Measurements from ENCODE around the gene APPL1. TPM values are rescaled to one million over a fixed set of nuclear protein-coding genes. Genes with fewer than 3 reads are reported as not detected.

APPL1 gene
- total and polyA plus RNA-seq, 12 donors: 6.1 to 45.7 (median 32.3) TPM

- Histone ChIP-seq H3K4me1 (replicated peaks in 1 of 2) (peaks cover 15 to 33% of the 10 kb centered on the region in 2 donors), H3K27ac (peak overlapping the region; percentile 79 to 96 (median 81)), H3K4me3 (peak overlapping the region; percentile 17 to 85 (median 74)), H3K9me3 (replicated peaks in 1 of 3) (no peaks in the 10 kb centered on the region), H3K36me3 (replicated peaks in 1 of 2) (no peaks in the 10 kb centered on the region), H3K27me3 (no peaks in the 10 kb centered on the region)
- no peak for TF ChIP-seq CTCF (IDR thresholded peaks at IDR 0.05)
- peak in 1 of 2 donors; percentile 71 for TF ChIP-seq POLR2A (IDR thresholded peaks at IDR 0.05)
- intact Hi-C loops (cut with DNase I): loop anchor here in 1 of 2 donors (10.0 kb wide), 1 partner anchor 53 kb away; no protein-coding TSS in a partner anchor
- WGBS, 4 donors: 0 to 1% (median 0%) methylated on average over 21 to 70 of the region's 70 CpGs
- peak; percentile 41 to 76 (median 60) for DNase-seq
Measured at GRCh38 chr3:57227930-57228751, 612 bp downstream of the APPL1 start.

DNA sequence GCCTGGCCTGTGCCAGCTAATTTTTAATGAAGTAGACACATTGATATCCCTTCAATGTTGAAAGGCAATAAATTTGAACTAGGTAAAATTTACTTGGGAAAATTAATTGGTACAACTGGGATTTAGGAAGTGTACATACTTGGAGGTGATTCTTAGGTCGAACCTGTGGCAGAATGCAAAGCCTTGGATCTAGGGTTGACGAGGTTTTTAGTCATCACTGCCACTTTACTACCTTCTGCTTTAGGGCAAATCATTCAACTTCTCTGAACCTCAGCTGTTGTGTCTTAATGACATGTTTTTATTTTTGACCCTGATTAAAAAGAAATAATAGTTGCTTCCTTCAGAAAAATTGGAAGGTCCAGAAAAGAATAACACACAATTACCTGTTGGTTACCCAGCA lies 2.5 kb downstream of the APPL1 start:
- WGBS, 4 donors: 56 to 68% (median 65%) methylated on average over 2 of the region's 2 CpGs

DNA sequence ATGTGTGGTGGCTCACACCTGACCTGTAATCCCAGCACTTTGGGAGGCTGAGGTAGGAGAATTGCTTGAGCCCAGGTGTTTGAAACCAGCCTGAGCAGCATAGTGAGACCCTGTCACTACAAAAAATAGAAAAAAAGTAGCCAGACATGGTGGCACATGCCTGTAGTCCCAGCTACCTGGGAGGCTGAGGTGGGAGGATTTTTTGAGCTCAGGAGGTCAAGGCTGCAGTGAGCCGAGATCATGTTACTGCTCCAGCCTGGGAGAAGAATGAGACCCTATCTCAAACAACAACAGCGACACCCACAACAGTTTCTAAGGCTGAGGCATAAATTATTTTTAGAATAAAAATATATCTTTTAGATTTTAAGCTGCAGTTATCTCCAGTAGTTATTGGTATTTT lies 6.3 kb downstream of the APPL1 start:
- peaks cover 14 to 28% of the 10 kb centered on the region in 2 donors for H3K4me1 ChIP-seq (replicated peaks in 1 of 2)
- H3K4me3 ChIP-seq: no peak overlapping the region
- no peaks in the 10 kb centered on the region for H3K27me3 ChIP-seq
- intact Hi-C loops (cut with DNase I): no loop called here
- peaks cover 0 to 8% of the 10 kb centered on the region in 2 donors for H3K36me3 ChIP-seq (replicated peaks in 1 of 2)
- no peaks in the 10 kb centered on the region for H3K9me3 ChIP-seq (replicated peaks in 1 of 3)
- no peak for TF ChIP-seq POLR2A (IDR thresholded peaks at IDR 0.05)
- TF ChIP-seq CTCF (IDR thresholded peaks at IDR 0.05): no peak
- DNase-seq: no peak
- WGBS, 4 donors: 83 to 91% (median 84%) methylated on average over 2 of the region's 2 CpGs
- no peak overlapping the region for H3K27ac ChIP-seq

More for the DNA sequence above, 2.5 kb downstream of the APPL1 start:
- Histone ChIP-seq H3K4me3 (no peak overlapping the region), H3K36me3 (replicated peaks in 1 of 2) (no peaks in the 10 kb centered on the region), H3K27ac (no peak overlapping the region), H3K9me3 (replicated peaks in 1 of 3) (no peaks in the 10 kb centered on the region), H3K27me3 (no peaks in the 10 kb centered on the region), H3K4me1 (replicated peaks in 1 of 2) (peaks cover 15 to 37% of the 10 kb centered on the region in 2 donors)
- no peak for DNase-seq
- no peak for TF ChIP-seq CTCF (IDR thresholded peaks at IDR 0.05)
- no peak for TF ChIP-seq POLR2A (IDR thresholded peaks at IDR 0.05)
- intact Hi-C loops (cut with DNase I): no loop called here

- peaks cover 5 to 17% of the 10 kb centered on the region in 2 donors for H3K4me1 ChIP-seq (replicated peaks in 1 of 2)
- WGBS, 4 donors: 87 to 96% (median 91%) methylated on average over 13 of the region's 13 CpGs
- H3K27me3 ChIP-seq: no peaks in the 10 kb centered on the region
- H3K27ac ChIP-seq: no peak overlapping the region
- intact Hi-C loops (cut with DNase I): no loop called here
- no peak overlapping the region for H3K4me3 ChIP-seq
- TF ChIP-seq CTCF (IDR thresholded peaks at IDR 0.05): no peak
- TF ChIP-seq POLR2A (IDR thresholded peaks at IDR 0.05): no peak
- DNase-seq: no peak
- no peaks in the 10 kb centered on the region for H3K9me3 ChIP-seq (replicated peaks in 1 of 3)
- H3K36me3 ChIP-seq (replicated peaks in 1 of 2): peaks cover 0 to 15% of the 10 kb centered on the region in 2 donors
Measured at GRCh38 chr3:57234613-57235575, 7.4 kb downstream of the APPL1 start.
